GM18508 (cell line): Measurements from ENCODE around the gene RPS16.
A peak's percentile ranks its signal among the peaks of the same experiment; 100 is the strongest.
"Not testable (repeated sequence)": the region's sequence is repeated elsewhere in the genome, so short reads cannot be mapped to it uniquely, and the experiment has no call there.

ENCODE experiments used
- ATAC-seq: cut with Tn5 transposase; IDR thresholded peaks from one replicate; pipeline ENCODE4 v1.9.1; 2021; ENCODE audit warnings: moderate number of reproducible peaks; ENCODE audit not compliant: insufficient read depth, unreplicated experiment

The RPS16 gene

DNA sequence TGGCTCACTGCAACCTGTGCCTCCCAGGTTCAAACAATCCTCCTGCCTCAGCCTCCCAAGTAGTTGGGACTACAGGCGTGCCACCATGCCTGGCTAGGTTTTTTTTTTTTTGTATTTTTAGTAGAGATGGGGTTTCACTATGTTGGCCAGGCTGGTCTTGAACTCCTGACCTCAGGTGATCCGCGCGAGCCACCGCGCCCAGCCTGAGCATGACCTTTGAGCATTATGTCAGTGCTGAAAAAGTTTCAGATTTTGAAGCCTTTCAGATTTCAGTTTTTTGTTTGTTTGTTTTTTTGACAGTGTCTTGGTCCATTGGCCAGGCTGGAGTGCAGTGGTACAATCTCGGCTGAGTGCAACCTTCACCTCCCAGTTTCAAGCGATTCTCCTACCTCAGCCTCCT is 15.5 kb upstream of the RPS16 start:
- ATAC-seq, result not testable (repeated sequence)

DNA sequence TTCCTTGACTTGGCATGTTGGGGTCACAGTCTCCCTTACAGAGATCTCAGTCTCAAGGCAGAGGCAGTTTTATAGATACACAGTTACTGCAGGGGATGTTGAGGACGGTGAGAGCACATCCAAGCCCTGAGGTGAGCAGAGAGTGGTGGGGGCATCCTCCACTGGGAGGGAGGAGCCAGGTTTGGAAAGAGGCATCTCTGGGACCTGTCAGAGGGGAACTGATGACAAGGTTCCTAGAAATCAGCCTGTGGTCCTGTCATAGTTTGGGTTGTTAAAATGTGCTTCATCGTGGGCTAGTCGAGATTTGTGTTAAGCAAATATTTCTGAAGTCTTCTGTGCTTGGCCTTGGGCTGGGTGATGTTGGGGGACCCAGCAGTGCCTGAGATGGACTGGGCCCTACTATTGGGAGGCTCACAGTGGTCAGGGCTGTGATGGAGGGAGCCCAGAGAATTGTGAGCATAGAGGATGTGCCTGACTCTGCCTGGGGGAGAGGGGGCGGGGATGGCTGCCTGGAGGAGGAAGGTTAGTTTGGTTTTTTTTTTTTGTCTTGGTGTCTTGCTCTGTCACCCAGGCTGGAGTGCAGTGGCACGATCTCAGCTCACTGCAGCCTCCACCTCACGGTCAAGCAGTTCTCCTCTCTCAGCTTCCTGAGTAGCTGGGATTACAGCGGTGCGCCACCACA is 13.5 kb upstream of the RPS16 start:
- no peak for ATAC-seq

DNA sequence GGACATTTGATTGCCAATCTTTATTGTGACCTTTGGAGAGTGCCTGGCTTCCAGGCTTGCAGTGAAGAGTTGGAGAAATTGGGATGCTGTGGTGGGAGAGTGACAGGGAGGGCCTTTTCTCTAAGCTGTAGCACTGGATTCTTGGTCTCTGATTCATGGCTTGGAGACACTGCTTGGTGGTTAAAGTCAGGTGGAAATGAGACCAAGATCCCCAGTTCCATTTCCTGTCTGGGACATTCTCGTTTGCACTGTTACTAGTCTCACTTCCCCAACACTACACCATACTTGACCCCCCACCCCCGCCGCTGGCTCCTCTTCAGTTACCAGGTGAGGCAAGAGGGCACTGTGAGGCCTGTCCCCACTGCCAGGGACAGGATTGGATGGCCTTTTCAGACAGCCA is 12.5 kb upstream of the RPS16 start:
- ATAC-seq, result no peak

- ATAC-seq, result no peak
Observed at GRCh38 chr19:39446365-39447084, 10.8 kb upstream of the RPS16 start.

GRCh38 chr19:39445196-39446111 is 9.7 kb upstream of the RPS16 start, which contains the start of gene SUPT5H:
Gene SUPT5H (plus strand): TSS chr19:39445582. CDS start chr19:39445891, 309 bp downstream.
- ATAC-seq, result no peak

DNA sequence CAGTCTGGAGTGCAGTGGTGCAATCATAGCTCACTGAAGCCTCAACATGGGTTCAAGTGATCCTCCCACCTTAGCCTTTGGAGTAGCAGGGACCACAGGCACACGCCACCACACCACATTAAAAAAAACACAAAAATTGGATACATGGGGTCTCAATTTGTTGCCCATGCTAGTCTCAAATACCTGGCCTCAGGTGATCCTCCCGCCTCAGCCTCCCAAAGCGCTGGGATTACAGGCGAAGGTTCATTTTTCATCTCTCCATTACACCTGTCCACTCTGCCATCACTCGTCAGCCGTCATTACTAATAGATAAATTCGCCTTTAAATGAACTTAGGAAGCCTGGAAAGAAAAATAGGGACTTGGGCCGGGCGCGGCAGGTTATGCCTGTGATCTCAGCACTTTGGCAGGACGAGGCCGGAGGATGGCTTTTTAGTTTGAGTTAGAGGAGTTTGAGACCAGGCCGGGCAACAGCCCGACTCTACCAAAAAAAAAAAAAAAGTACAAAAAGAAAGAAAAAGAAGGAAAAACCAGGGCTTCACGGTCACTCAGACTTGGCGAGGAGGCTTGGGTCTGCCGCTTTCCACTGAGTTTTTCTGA is 8.9 kb upstream of the RPS16 start:
- ATAC-seq, result no peak

- no peak for ATAC-seq
Observed at GRCh38 chr19:39438270-39438934, 2.7 kb upstream of the RPS16 start.

DNA sequence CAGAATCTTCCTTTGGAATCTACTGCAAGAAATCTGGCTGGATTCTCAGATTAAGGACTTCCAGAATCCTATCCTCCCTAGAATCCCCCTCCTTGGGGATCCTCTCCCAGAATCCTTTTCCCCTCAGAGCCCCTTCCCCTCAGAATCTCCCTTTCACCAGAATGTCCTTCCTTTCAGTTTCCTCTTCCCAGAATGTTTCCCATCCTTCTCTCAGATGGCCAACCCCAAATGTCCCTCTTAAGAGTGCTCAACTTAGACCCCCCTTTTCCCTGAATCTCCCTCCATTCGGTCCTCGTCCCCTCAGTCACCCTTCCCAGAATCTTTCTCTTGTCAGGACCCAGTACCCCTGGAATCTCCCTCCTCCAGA is 584 bp upstream of the RPS16 start:
- peak; percentile 11 for ATAC-seq

DNA sequence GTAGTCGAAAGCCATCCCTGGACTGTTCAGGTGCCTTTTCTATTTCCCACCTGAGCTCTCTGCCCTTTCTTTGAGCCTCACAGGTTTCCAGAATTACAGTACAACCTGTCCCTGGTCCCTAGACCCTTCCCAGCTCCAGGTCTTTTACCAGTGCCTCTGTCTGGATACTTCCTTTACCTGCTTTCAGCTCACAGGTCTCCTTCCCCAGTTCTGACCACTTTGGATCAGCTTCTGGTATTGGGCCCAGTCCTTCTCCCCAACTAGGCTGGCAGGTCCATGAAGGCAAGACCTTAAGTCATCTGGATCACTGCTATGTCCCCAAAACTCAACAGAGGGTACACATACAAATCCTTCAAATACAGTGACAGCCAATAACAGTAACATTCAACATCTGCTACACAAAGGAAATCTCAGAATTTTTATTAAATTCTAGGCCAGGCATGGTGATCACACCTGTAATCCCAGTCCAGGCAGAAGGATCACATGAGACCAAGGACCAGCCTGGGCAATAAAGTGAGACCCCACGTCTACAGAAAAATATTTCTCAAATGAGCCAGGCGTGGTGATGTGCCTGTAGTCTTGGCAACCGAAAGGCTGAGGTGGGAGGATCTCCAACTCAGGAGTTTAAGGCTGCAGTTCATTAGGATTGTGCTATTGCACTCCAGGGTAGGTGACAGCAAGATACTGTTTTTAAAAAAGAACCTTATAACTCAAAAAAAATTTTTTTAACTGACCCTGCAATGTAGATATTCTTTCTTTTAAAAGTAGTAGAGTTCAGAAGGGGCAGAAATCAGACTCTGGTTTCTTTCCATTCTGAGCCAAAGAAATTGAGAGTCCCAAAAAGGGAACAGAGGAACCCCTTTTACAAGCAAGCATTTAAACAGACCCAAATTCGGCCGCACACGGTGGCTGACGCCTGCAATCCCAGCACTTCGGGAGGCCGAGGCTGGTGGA is 1.3 kb downstream of the RPS16 start:
- no peak for ATAC-seq

DNA sequence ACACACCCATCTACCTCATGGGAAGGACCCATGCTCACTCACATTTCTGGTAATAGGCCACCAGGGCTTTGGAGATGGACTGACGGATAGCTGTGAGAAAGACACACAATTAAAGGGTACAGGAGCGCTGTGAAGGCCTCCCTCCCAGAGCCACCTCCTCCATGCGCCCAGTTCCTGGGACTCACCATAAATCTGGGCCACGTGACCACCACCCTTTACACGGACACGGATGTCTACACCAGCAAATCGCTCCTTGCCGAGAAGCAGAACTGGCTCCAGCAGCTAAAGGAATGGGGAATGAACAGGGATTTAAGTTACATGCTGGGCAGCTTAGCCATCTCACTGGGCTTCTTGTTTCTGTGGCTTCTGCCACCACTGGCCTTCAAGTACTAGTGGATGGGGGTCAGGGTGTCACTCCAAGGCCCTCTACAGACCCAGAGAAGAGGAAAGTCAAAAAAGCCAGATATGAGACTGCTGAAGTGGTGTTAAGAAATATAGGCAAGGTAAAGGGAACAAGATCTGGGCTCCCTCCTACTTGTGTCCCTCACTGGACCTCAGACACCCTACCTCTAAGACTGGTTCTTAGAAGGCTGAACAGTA is 2.2 kb downstream of the RPS16 start:
- no peak for ATAC-seq

GRCh38 chr19:39432677-39433025 is 3.1 kb downstream of the RPS16 start:
- no peak for ATAC-seq

GRCh38 chr19:39430675-39431593 is 4.8 kb downstream of the RPS16 start:
- no peak for ATAC-seq

DNA sequence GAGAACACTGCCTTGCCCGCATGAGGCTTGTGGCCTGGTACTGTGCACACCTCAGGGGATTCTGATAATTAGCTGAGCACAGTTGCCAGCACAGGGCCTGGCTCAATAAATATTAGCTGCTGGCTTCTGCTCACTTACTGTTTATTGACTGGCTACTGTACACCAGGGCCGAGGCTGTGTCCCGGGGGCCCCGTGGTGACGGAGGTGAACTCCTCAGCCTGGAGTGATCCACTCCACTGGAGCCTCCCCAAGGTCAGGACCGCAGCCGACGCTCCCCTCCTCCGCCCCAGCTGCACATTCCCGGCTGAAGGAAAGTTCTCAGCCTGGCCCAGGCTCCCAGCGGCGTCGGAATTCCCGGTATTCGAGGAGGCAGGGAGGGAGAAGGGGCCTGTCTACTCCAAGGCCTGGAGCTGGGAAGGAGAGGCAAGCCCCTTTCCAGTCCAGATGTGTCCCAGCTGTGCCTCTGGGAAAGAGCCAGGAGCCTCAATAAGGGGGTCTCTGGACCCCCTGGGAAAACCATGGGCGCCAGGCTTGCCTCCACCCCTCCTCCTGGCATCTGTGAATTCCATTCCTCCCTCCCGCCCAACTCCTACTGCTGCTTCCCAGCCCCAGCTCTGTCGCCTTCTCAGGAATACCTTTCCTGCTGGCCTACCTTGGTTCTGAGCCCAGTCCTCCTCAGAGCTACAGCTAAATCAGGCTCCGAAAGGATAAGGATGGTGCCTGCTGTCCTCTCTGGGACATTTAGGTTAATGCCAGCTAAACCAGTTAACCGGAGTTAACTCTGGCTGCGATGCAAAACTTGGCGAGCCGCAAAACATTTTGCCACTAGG is 7.3 kb downstream of the RPS16 start:
- no peak for ATAC-seq

DNA sequence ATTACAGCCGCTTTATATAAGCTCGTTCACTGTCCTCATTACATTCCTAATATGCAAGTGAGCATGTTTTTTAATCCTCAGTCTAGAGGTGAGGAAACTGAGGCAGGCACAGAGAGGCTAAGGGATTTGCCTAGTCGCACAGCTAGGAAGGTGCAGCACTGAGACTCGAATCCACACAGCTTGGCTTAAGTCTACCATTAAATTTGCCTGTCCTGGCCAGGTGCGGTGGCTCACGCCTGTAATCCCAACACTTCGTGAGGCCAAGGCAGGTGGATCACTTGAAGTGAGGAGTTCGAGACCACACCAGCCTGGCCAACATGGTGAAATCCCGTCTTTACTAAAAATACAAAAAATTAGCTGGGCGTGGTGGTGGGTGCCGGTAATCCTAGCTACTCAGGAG is 8.0 kb downstream of the RPS16 start:
- ATAC-seq, result no peak

DNA sequence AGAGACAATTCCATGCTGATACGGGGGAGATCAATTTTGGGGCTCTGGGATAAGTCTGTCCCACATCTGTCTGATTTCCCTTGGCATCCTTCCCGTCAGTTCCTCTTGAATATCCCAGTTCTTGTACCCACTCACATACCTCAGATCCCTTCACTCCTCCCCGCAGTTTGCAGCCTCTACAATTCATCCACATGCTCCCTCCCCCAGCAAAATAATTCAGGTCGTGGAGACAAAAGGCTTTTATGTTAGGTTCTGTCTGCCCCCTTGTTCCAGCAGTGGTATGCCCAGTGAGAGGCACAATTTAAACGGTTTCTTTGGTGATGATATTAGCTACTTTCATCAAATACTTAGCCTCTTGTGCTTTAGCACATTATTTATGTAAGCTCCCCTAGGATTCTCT is 9.6 kb downstream of the RPS16 start:
- ATAC-seq, result no peak

- no peak for ATAC-seq
Observed at GRCh38 chr19:39425744-39426143, 10.0 kb downstream of the RPS16 start.

- no peak for ATAC-seq
Observed at GRCh38 chr19:39424934-39425333, 10.8 kb downstream of the RPS16 start.
